Erythroblast (primary cell): Measurements from ENCODE around the gene C1orf116.

Experiments used
- GATA1 ChIP-seq: IDR thresholded peaks from 2 replicates; pipeline ENCODE4 v1.6.1; 2011; ENCODE audit warnings: low read depth, mild to moderate bottlenecking, control low read depth, low read length, moderate library complexity
- POLR2A ChIP-seq: IDR thresholded peaks from 2 replicates; pipeline ENCODE4 v1.6.1; 2011; ENCODE audit warnings: mild to moderate bottlenecking, low read length

- TF ChIP-seq POLR2A = no peak
- TF ChIP-seq GATA1 = no peak
Measured at GRCh38 chr1:207026104-207026534, 6.4 kb downstream of the C1orf116 start.
